WTC11 (cell line): Measurements from ENCODE around the gene PIK3CA. TPM values are rescaled to one million over a fixed set of nuclear protein-coding genes. Genes with fewer than 3 reads are reported as not detected.

Experiments
- ATAC-seq: fragments of 200-7000 bp; cut with Tn5 transposase; 2 replicates; pipeline ENCODE4 v1.10.0; 2021; ENCODE audit warnings: mild to moderate bottlenecking, moderate library complexity
- CTCF ChIA-PET: fragments of 300-600 bp; sonication (Branson Sonifier 250); formaldehyde crosslinking; loops from one replicate; lab custom pipeline; 2021; ENCODE audit warnings: antibody characterized with exemption; lab: Charles Lee
- POLR2A ChIA-PET: fragments of 350-600 bp; sonication (Branson Sonifier 250); formaldehyde crosslinking; loops from one replicate; lab custom pipeline; 2021; ENCODE audit warnings: antibody characterized with exemption; lab: Charles Lee
- DNase-seq: peaks from one replicate; pipeline ENCODE4 v3.0.0; 2021; ENCODE audit warnings: low spot score
- H3K27ac Mint-ChIP-seq: 2 replicates; pipeline ENCODE4 v1.8.0; 2021; ENCODE audit warnings: mixed read lengths
- H3K27me3 Mint-ChIP-seq: 2 replicates; pipeline ENCODE4 v1.8.0; 2021; ENCODE audit warnings: low read depth, mild to moderate bottlenecking, moderate library complexity, mixed read lengths
- H3K36me3 Mint-ChIP-seq: 2 replicates; pipeline ENCODE4 v1.8.0; 2021; ENCODE audit warnings: mixed read lengths
- H3K4me1 Mint-ChIP-seq: 2 replicates; pipeline ENCODE4 v1.8.0; 2022; ENCODE audit warnings: mixed read lengths
- H3K4me3 Mint-ChIP-seq: 2 replicates; pipeline ENCODE4 v1.8.0; 2021; ENCODE audit warnings: mild to moderate bottlenecking, moderate library complexity, mixed read lengths
- H3K9me3 Mint-ChIP-seq: 2 replicates; pipeline ENCODE4 v1.8.0; 2021; ENCODE audit warnings: mixed read lengths
- CREB1 ChIP-seq: sonication (generic); formaldehyde crosslinking; IDR thresholded peaks from 2 replicates; pipeline ENCODE4 v1.8.0; 2023; ENCODE audit warnings: mild to moderate bottlenecking, missing genetic modification reagents
- ETV6 ChIP-seq: sonication (generic); formaldehyde crosslinking; IDR thresholded peaks from 2 replicates; pipeline ENCODE4 v1.8.1; 2022; ENCODE audit warnings: mild to moderate bottlenecking, missing genetic modification reagents
- MAX ChIP-seq: sonication (generic); formaldehyde crosslinking; IDR thresholded peaks from 2 replicates; pipeline ENCODE4 v1.8.0; 2022; ENCODE audit warnings: mild to moderate bottlenecking, missing genetic modification reagents
- ZNF416 ChIP-seq: fragments of 250-450 bp; sonication (Bioruptor Pico); IDR thresholded peaks from 2 replicates; pipeline ENCODE4 v1.9.0; 2021; ENCODE audit warnings: mild to moderate bottlenecking, inconsistent platforms
- ZSCAN18 ChIP-seq: fragments of 250-450 bp; sonication (Bioruptor Pico); IDR thresholded peaks from 2 replicates; pipeline ENCODE4 v2.1.2; 2022; ENCODE audit warnings: mild to moderate bottlenecking, moderate library complexity
- total RNA-seq: library from RNA; stranded (reverse); gene quantifications from 3 replicates; pipeline ENCODE4 v1.2.3, GENCODE V29; 2021

The PIK3CA gene
- total RNA-seq, 1 experiment from 2014 or later: 10.1 TPM

GRCh38 chr3:179289295-179289694, 141.1 kb downstream of the PIK3CA start:
- TF ChIP-seq MAX (CRISPR knock-in tag) (no peak), ZNF416 (no peak), ETV6 (CRISPR knock-in tag) (no peak), ZSCAN18 (no peak), CREB1 (CRISPR knock-in tag) (no peak)
- DNase-seq (no peak), ATAC-seq (no peak)
- no peak overlapping the region for H3K4me3 Mint-ChIP-seq
- ChIA-PET CTCF (no interaction called here), POLR2A (no interaction called here)
- peaks cover 7% of the 10 kb centered on the region for H3K36me3 Mint-ChIP-seq
- H3K27ac Mint-ChIP-seq: no peak overlapping the region
- no peaks in the 10 kb centered on the region for H3K27me3 Mint-ChIP-seq
- H3K9me3 Mint-ChIP-seq: peaks cover 7% of the 10 kb centered on the region
- peaks cover 2% of the 10 kb centered on the region for H3K4me1 Mint-ChIP-seq

Other genes with a start within 250 kb of the PIK3CA start
- gene ZMAT3, start 76.5 kb upstream of the PIK3CA start, total RNA-seq: 19.8 to 24.1 TPM (median 20.1 TPM) in 3 replicates
- 1.7 to 2.3 TPM (median 2.2 TPM) in 3 replicates for gene KCNMB3, start 102.8 kb downstream of the PIK3CA start, total RNA-seq
- 32.3 to 34.8 TPM (median 33.4 TPM) in 3 replicates for gene ZNF639, start 174.7 kb downstream of the PIK3CA start, total RNA-seq
- 40.7 to 46.6 TPM (median 42.7 TPM) in 3 replicates for gene MFN1, start 199.4 kb downstream of the PIK3CA start, total RNA-seq